IPS-11a (cell line): ENCODE results near the gene BSX.

Experiments
- H3K4me3 ChIP-seq: one replicate; pipeline ENCODE4 v1.5.1; 2013; ENCODE audit warnings: low read depth, low read length, control low read depth

BSX gene

DNA sequence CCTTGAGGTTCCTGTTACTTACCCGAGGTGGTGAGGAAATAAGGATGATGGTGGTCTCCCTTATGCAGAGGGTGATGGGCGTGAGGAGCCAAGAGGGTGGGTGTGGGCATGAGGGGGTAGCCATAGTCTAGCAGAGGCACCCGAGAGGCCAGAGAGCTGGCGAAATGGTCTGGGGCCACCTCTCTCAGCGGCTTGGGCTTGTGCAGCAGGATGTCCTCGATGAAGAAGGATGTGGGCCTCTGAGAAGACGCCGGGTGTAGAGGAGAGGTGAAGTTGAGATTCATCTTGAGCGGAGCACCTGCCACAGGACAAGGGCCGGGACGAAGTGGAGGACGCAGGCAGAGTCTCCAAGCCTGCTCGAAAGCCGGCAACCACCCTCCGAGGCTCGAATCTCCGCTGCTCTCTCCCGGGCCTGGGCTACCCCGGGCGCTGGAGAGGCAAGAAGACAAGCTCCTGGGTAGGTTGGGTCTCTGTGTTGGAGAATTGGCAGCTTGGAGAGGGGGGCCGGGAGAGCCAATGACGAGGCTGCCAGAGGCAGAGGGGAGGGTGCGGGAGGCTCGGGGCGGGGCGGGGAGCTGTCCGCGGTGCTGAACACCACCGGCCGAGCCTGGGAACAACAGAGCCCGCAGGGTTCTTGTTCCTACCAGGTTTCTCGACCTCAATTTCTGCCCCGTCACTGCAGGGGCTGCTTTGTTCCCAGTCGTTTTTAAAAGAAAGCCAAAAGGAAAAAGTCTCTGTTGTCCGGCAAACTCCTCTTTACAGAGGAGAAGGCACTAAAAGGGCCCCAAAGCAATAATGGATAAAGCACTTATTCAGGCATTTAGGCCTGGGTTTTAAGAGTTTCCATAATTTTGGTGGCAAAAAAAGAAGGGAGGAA, at the start of gene BSX:
Gene BSX, minus strand, starts transcription at position 447 of the 877 bp plus-strand sequence. Its CDS starts 163 bp downstream, at position 284.
- H3K4me3 ChIP-seq: no peak within 1 kb of the TSS

DNA sequence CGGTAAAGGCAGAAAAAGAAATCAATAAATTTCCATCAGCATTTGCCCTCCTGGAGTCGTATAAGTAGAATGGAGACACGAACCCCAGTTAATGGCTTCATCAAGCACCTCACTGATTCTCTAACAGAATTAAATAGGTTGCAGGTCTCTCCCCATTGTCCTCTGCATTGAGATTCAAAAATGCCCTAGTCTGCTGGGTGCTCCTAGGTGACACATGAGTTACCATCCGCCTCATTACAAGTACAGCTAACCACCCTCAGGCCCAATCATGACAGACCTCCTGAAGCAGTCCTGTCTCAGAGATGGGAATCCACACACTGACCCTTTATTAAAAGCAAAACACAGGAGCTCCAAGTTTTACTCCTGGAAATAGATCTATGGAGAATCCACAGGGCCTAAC, 48.9 kb upstream of the BSX start:
- no peak overlapping the region for H3K4me3 ChIP-seq

DNA sequence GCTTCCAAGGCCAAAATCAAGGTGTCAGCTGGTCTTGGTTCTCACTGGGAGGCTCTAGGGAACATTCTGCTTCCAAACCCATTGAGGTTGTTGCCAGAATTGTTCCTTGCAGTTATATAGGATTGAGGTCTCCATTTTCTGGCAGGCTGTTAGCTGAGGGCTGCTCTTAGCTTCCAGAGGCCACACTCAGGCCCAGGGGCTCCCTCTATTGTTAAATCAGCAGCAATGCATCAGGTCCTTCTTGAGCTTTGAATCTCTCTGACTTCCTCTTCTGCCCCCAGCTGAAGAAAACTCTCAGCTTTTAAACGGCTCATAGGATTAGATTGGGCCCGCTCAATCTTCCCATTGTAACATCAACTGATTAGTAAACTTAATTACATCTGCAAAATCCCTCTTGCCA, 39.3 kb upstream of the BSX start:
- H3K4me3 ChIP-seq: no peak overlapping the region

- no peak overlapping the region for H3K4me3 ChIP-seq
These were observed 37.1 kb upstream of the BSX start for GRCh38 chr11:123018702-123019101.

- H3K4me3 ChIP-seq: no peak overlapping the region
These were observed 29.9 kb upstream of the BSX start for GRCh38 chr11:123011510-123011909.

- no peak overlapping the region for H3K4me3 ChIP-seq
These were observed 25.4 kb upstream of the BSX start for GRCh38 chr11:123006860-123007542.

DNA sequence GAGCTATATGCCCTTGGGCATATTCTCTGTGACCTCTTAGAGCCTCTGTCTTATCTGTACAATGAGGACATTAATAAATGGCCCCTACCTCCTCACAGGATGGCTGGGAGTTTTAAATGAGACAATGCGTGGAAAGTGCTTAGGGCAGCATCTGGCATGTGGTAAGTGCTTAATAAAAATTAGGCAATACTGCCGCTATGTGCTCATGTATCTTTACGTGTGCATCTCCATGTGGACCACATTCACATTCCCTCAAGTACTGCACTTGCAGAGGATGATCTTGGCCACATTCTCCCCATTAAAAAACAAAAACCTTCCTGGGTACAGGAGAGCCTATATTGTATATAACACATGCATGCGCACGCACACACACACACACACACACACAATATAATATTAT, 19.1 kb upstream of the BSX start:
- H3K4me3 ChIP-seq: no peak overlapping the region

DNA sequence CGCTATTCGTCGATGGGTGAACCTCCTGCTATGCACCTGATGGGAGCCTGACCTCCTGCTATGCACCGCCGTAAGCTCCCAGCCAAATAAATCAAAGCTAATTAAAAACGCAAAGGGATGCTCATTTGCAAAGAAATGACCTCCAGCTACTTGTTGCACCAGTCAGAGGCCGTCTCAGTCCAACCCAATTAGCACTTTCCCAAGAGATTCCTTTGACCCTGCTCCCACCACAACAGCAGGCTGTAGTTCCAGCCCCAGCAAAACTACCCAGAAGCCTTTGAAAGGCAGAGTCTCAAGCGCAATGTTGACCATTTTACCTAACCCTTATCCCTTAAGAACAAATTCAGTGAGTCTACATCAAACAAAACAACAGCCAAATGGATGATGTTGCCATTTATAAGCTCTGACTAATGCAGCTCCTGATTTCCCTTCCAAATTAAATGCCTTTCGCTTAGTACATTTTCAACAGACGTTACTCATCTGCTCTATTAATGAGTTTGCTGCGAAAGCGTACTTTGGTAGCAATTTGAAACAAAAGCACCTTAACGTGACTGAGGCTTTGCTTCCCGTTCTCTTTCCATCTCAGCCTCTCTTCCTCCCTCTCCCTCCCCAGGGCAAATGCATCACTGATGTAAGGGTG, 17.2 kb upstream of the BSX start:
- no peak overlapping the region for H3K4me3 ChIP-seq

- no peak overlapping the region for H3K4me3 ChIP-seq
These were observed 13.9 kb upstream of the BSX start for GRCh38 chr11:122995526-122995925.

DNA sequence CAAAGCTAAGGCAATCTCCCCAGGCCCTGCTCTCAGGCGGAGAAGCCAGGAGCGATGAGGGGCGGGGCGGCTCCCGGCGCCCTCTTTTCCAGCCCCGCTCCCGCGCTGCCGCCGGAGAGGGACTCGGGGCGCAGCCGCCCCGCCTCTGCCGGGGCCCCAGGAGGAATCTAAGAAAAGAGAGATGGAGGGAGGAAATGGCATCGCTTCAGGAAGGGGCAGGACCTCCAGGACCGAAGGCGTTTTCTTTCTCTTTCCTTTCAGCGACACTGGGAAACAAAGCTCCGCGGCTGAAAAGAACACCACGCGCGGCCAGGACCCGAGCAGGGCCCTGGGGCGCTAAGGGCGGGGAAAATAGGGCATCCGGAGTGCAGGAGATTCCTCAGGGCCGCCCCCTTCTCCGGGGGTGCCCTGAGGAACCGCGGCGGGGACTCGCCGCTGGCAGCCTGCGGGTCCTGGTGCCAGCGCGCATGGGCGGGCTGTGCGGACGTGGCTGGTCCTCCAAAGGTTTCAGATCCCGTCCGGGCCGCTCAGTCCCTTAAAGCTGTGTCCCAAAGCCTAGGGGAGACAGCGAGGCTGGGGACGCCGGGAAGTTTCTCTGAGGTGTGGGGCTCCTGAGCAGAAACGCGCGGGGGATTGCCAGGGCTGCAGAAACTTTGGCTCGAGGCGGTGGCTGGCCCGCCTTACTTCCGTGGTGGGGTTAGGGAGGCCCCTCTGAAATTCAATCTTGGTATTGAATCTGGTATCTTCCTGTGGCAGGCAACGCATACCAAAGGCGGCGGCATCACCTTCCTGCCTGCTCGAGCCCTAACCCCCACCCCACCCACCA, 2.8 kb upstream of the BSX start:
- peak overlapping the region; percentile 56 for H3K4me3 ChIP-seq

DNA sequence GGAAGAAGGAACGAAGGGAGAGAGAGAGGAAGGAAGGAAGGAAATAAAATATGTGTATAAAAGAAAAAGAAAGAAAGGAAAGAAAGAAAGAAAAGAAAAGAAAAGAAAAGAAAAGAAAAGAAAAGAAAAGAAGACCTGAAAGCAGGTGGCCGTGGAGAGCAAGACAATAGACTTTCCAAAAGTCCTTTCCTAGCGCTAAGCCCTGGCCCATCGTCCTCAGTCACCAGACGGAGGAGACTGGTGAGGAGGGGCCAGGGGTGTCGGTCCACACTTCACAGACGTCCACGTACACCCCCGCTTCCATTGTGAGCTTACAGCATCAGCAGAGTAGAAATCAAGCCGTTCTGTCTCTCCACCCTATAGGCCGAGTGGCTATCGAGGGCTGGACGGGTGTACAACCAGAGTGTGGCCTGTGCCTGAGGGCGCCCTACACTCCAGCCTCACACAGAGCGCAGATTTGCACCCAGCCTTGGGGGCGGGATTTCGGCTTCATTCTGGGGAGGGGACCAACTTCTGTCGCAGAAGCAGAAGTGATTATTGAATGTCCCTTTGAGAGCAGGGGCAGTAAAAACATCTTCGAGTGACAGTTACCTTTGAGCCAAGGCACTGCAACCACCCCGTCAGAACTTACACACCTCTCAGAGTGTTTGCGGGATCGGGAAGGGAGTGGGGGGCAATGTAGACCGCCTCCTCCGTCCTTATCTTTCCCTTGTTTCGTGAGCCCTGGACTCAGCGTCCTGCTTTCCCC, 2.0 kb upstream of the BSX start:
- H3K4me3 ChIP-seq: peak overlapping the region; percentile 56

- no peak overlapping the region for H3K4me3 ChIP-seq
These were observed 1.6 kb downstream of the BSX start for GRCh38 chr11:122979815-122980595.

DNA sequence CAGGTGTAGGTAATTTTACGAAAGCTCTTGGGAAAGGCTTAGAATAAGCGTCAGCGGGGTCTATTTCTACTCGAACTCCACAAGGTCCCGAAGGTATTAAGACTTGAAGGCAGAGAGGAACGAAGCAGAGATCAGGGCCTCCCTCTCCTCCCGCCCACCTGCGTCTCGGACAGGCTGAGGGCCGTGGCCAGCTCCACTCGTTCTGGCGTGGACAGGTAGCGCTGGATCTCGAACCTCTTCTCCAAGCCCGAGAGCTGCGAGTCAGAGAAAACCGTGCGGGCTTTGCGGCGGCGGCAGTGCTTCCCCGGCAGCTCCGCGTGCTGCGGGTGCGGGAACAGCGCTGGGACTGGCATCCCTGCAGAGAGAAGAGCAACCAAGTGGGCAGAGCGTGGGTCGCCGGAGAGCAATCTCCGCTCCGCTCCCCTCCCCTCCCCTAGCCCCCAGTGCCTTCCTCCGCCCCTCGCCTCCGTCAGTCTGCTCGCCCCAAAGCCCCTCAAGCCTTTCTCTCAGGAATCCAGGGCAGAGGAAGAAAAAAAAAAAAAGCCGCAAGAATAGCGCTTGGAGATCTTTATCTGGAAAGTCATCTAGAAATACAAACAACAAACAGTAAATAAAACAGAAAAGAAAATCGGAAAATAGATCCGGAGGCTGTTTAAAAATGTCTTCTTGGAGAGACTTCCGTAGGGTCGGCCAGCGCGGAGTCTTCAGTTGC, 2.4 kb downstream of the BSX start:
- H3K4me3 ChIP-seq: no peak overlapping the region

- no peak overlapping the region for H3K4me3 ChIP-seq
These were observed 3.4 kb downstream of the BSX start for GRCh38 chr11:122978299-122978620.

GRCh38 chr11:122977470-122978298, 4.0 kb downstream of the BSX start:
- H3K4me3 ChIP-seq: peak overlapping the region; percentile 33

DNA sequence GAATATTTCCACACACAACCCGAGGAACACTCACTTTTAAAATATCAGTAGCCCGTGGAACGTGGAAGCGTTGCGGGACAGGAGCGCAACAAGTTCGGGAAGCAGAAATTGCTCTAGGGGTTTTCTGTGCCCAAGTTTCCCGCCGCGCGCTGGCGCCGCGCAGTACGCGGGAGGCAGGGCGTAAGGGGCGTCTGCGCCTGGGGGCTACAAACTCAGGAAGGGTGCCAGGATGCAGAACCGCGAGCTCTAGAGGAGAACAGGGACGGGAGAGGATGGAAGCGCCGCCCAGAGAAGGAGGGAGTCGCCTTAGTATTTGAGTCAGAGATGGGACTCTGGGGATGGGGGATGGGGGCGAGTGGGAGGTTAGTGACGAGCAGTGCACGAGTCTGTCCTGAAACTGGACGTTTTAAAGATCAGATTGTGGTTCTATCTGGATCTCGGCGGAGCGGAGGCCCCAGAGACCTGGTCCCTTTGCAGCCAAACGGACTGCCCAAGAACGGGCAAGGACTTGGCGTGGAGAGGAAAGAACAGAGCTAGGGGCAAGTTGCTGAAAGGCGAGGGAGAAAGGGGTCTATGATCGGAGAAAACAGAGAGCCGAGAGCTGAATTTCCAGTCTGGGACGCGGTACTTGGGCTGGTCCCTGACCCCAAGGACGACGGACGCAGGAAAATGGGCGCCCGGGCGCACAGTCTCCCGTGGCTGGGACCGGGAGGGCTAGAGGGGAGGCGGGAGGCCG, 4.7 kb downstream of the BSX start:
- H3K4me3 ChIP-seq: peak overlapping the region; percentile 33

DNA sequence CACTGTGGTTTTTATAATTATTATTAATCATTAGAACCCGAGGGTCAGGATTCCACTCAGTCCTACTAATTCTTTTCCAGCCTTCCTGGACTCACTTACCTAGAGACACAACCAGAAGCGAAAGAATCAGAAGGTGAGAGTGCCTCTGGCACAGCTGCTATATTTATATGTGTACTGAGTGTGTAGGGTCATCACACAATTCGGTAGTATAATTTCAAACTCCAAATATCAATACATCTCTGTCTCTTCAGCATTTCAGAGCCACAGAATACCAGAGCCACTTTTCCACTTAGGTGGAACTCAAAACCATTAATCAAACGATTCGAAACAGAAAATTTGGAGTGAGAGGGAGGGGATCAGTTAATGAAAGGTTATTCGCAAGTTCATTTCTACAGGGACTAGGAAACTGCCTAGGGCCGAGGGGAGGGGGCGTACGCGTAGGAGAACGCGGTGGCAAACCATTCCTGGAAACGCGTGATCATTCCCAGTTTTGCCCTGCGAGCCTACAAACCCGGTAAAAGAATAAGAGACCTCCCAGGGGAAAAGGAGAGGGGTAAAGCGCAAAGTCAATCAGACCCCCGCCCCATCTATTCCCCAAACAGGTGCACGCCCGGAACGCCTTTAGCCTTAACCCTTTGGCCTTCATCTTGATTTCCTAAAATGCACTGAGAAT, 5.4 kb downstream of the BSX start:
- peak overlapping the region; percentile 33 for H3K4me3 ChIP-seq
